ENCODE data around the gene EIF4E1B.

The EIF4E1B gene

DNA sequence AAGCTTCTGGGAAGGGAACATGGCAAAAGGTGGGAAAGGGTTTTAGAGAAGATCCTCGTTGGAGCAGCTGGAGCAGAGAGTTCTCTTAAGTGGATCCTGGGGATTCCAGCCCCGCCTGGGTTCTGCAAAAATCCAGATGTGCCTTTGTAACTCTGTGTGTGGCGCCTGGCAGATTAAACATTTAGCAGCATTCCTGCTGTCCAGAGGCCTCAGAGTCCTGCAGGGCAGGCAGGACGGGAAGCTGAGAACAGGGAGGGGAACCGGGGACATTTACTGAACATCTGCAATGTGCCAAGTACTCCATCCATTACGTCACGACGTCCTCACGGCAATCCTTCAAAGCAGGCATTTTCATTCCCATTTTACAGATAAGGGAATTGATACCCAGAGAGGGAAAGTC is 6.0 kb downstream of the EIF4E1B start:
- no peaks in the 10 kb centered on the region for H3K79me2 ChIP-seq (ENCODE audit: insufficient read depth, low read length)
- no peak overlapping the region for H3K9ac ChIP-seq (ENCODE audit: low read depth, low read length, poor library complexity, severe bottlenecking)
- no peaks in the 10 kb centered on the region for H3K9me2 ChIP-seq (replicated peaks; ENCODE audit: low read depth, low read length)
- H3F3A ChIP-seq (ENCODE audit: low read depth) = no peaks in the 10 kb centered on the region
- no peak overlapping the region for H3K4me2 ChIP-seq (ENCODE audit: low read depth, low read length, poor library complexity, severe bottlenecking)
- no peaks in the 10 kb centered on the region for H3K36me3 ChIP-seq (ENCODE audit: insufficient read depth, low read length)
- no peak for TF ChIP-seq EZH2phosphoT487 (IDR thresholded peaks at IDR 0.05; ENCODE audit: borderline replicate concordance)
- TF ChIP-seq, protein P1, sequence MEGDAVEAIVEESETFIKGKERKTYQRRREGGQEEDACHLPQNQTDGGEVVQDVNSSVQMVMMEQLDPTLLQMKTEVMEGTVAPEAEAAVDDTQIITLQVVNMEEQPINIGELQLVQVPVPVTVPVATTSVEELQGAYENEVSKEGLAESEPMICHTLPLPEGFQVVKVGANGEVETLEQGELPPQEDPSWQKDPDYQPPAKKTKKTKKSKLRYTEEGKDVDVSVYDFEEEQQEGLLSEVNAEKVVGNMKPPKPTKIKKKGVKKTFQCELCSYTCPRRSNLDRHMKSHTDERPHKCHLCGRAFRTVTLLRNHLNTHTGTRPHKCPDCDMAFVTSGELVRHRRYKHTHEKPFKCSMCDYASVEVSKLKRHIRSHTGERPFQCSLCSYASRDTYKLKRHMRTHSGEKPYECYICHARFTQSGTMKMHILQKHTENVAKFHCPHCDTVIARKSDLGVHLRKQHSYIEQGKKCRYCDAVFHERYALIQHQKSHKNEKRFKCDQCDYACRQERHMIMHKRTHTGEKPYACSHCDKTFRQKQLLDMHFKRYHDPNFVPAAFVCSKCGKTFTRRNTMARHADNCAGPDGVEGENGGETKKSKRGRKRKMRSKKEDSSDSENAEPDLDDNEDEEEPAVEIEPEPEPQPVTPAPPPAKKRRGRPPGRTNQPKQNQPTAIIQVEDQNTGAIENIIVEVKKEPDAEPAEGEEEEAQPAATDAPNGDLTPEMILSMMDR (conservative IDR thresholded peaks at IDR 0.05; ENCODE audit: low read length) = no peak
- H2AFZ ChIP-seq (ENCODE audit: low read length) = no peak overlapping the region
- H3K4me3 ChIP-seq (ENCODE audit: low read length, poor library complexity, severe bottlenecking) = no peak overlapping the region
- H3K4me1 ChIP-seq (ENCODE audit: insufficient read depth, low read length, poor library complexity, severe bottlenecking) = no peaks in the 10 kb centered on the region
- H3K9me3 ChIP-seq (ENCODE audit: insufficient read depth, low read depth, low read length) = no peaks in the 10 kb centered on the region
- H3K27me3 ChIP-seq (ENCODE audit: insufficient read depth, low read length, poor library complexity, severe bottlenecking) = no peaks in the 10 kb centered on the region
- H4K20me1 ChIP-seq (ENCODE audit: insufficient read depth, low read length, poor library complexity, severe bottlenecking) = no peaks in the 10 kb centered on the region

DNA sequence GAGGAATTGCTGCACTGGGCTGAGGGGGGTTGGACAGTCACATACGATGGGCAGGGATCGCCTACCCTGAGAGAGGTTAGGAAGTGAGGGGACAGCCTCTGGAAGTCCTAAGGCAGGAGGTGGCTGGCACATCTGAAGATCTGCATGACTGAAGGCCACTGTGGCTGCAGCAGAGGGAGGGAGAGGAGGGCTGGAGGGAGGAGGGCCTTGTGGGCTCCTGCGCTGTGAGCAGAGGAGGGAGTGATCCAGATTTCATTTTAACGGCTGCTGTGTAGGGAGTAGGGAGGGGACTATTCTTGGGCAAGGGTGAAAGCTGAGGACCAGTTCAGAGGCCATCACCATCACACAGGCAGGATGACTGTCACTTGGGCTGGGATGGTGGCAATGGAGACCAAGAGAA is 7.1 kb downstream of the EIF4E1B start:
- Histone ChIP-seq H2AFZ (ENCODE audit: low read length) (no peak overlapping the region), H3K4me3 (ENCODE audit: low read length, poor library complexity, severe bottlenecking) (no peak overlapping the region), H3K27me3 (ENCODE audit: insufficient read depth, low read length, poor library complexity, severe bottlenecking) (no peaks in the 10 kb centered on the region), H3K4me1 (ENCODE audit: insufficient read depth, low read length, poor library complexity, severe bottlenecking) (no peaks in the 10 kb centered on the region), H3K9me2 (replicated peaks; ENCODE audit: low read depth, low read length) (no peaks in the 10 kb centered on the region), H3K79me2 (ENCODE audit: insufficient read depth, low read length) (no peaks in the 10 kb centered on the region), H3K9me3 (ENCODE audit: insufficient read depth, low read depth, low read length) (no peaks in the 10 kb centered on the region), H4K20me1 (ENCODE audit: insufficient read depth, low read length, poor library complexity, severe bottlenecking) (no peaks in the 10 kb centered on the region), H3K9ac (ENCODE audit: low read depth, low read length, poor library complexity, severe bottlenecking) (no peak overlapping the region), H3F3A (ENCODE audit: low read depth) (no peaks in the 10 kb centered on the region), H3K36me3 (ENCODE audit: insufficient read depth, low read length) (no peaks in the 10 kb centered on the region), H3K4me2 (ENCODE audit: low read depth, low read length, poor library complexity, severe bottlenecking) (no peak overlapping the region)
- TF ChIP-seq, protein P1 (conservative IDR thresholded peaks at IDR 0.05; ENCODE audit: low read length) = no peak
- TF ChIP-seq EZH2phosphoT487 (IDR thresholded peaks at IDR 0.05; ENCODE audit: borderline replicate concordance) = no peak

- no peaks in the 10 kb centered on the region for H3K9me2 ChIP-seq (replicated peaks; ENCODE audit: low read depth, low read length)
- H3K4me1 ChIP-seq (ENCODE audit: insufficient read depth, low read length, poor library complexity, severe bottlenecking) = no peaks in the 10 kb centered on the region
- H3K79me2 ChIP-seq (ENCODE audit: insufficient read depth, low read length) = no peaks in the 10 kb centered on the region
- no peaks in the 10 kb centered on the region for H4K20me1 ChIP-seq (ENCODE audit: insufficient read depth, low read length, poor library complexity, severe bottlenecking)
- no peak overlapping the region for H3K9ac ChIP-seq (ENCODE audit: low read depth, low read length, poor library complexity, severe bottlenecking)
- H3K36me3 ChIP-seq (ENCODE audit: insufficient read depth, low read length) = no peaks in the 10 kb centered on the region
- H3F3A ChIP-seq (ENCODE audit: low read depth) = no peaks in the 10 kb centered on the region
- no peak overlapping the region for H2AFZ ChIP-seq (ENCODE audit: low read length)
- no peaks in the 10 kb centered on the region for H3K9me3 ChIP-seq (ENCODE audit: insufficient read depth, low read depth, low read length)
- H3K4me2 ChIP-seq (ENCODE audit: low read depth, low read length, poor library complexity, severe bottlenecking) = no peak overlapping the region
- H3K27me3 ChIP-seq (ENCODE audit: insufficient read depth, low read length, poor library complexity, severe bottlenecking) = no peaks in the 10 kb centered on the region
- TF ChIP-seq EZH2phosphoT487 (IDR thresholded peaks at IDR 0.05; ENCODE audit: borderline replicate concordance) = no peak
- TF ChIP-seq, protein P1 (conservative IDR thresholded peaks at IDR 0.05; ENCODE audit: low read length) = no peak
- no peak overlapping the region for H3K4me3 ChIP-seq (ENCODE audit: low read length, poor library complexity, severe bottlenecking)
Observed at GRCh38 chr5:176638437-176638836, 8.0 kb downstream of the EIF4E1B start.

Measured in Loucy (cell line).